HG03520 (cell line): Measurements from ENCODE around the gene TLCD3A.
"Not testable (repeated sequence)": the region's sequence is repeated elsewhere in the genome, so short reads cannot be mapped to it uniquely, and the experiment has no call there.

Experiments used
- ATAC-seq: cut with Tn5 transposase; IDR thresholded peaks from one replicate; pipeline ENCODE4 v1.9.1; 2021; ENCODE audit warnings: mild to moderate bottlenecking, moderate library complexity; ENCODE audit not compliant: unreplicated experiment

TLCD3A gene

GRCh38 chr17:746783-747629 is 14.6 kb downstream of the TLCD3A start:
- ATAC-seq, result no peak

GRCh38 chr17:748604-749003 is 16.2 kb downstream of the TLCD3A start:
- not testable (repeated sequence) for ATAC-seq

DNA sequence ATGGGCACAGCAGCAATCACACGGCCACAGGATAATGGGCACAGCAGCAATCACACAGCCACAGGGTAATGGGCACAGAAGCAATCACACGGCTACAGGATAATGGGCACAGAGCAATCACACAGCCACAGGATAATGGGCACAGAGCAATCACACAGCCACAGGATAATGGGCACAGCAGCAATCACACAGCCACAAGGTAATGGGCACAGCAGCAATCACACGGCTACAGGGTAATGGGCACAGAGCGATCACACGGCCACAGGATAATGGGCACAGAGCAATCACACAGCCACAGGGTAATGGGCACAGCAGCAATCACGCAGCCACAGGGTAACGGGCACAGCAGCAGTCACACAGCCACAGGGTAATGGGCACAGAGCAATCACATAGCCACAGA is 17.0 kb downstream of the TLCD3A start:
- ATAC-seq, result not testable (repeated sequence)

GRCh38 chr17:750431-751037 is 18.1 kb downstream of the TLCD3A start:
- no peak for ATAC-seq

GRCh38 chr17:751269-752001 is 19.0 kb downstream of the TLCD3A start:
- ATAC-seq, result peak; percentile 23

GRCh38 chr17:752002-752619 is 19.7 kb downstream of the TLCD3A start, which contains the start of gene GEMIN4:
Gene GEMIN4 (minus strand): TSS chr17:752264. CDS start chr17:752142, 122 bp downstream.
- peak; percentile 76 for ATAC-seq

DNA sequence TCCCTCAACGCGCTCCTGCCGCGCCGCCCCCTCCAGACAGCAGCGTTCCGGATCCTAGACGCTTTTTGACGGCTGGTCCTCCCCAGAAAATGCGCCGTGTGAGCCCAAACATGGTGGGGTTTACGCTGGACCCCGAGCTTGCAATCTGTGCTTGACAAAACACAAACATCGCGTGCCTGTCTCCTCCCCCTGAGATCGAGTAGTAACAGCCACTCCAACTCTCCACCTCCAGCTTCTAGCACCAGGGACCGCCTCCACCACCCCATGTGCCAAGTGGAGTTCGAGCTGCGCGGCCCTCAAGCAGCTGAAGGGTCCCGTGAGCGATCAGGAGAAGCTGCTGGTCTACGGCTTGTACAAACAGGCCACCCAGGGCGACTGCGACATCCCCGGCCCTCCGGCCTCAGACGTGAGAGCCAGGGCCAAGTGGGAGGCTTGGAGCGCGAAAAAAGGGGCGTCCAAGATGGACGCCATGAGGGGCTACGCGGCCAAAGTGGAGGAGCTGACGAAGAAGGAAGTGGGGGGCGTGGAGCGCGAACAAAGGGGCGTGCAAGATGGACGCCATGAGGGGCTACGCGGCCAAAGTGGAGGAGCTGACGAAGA is 20.3 kb downstream of the TLCD3A start:
- ATAC-seq, result no peak

GRCh38 chr17:753418-753817 is 21.0 kb downstream of the TLCD3A start:
- no peak for ATAC-seq

GRCh38 chr17:755319-755961 is 23.0 kb downstream of the TLCD3A start:
- not testable (repeated sequence) for ATAC-seq

GRCh38 chr17:756010-756567 is 23.7 kb downstream of the TLCD3A start:
- not testable (repeated sequence) for ATAC-seq

DNA sequence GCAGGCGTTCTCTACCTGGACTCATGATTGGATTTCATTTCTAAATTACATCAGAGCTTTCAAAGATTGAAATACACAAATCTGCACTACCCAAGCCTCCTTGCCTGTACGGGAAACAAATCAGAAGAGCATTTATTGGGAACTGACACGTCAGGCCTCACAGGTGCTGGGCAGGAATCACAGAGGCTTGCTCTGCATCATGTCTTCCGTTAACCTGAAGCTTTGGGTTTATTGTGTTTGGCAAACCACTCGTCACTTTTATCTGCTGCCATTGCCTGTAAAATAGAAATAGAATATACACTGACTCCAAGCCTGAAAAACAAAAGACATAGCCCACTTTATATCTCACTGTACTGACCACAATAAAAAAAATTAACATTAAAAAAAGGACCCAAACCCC is 27.6 kb downstream of the TLCD3A start:
- ATAC-seq, result no peak

- ATAC-seq, result no peak
These were observed 28.0 kb downstream of the TLCD3A start for GRCh38 chr17:760371-760770.

- ATAC-seq, result no peak
These were observed 34.7 kb downstream of the TLCD3A start for GRCh38 chr17:767076-767475.

- ATAC-seq, result no peak
These were observed 40.6 kb downstream of the TLCD3A start for GRCh38 chr17:773016-773415.

GRCh38 chr17:773467-774312 is 41.3 kb downstream of the TLCD3A start:
- ATAC-seq, result no peak

- no peak for ATAC-seq
These were observed 41.9 kb downstream of the TLCD3A start for GRCh38 chr17:774313-774584.

DNA sequence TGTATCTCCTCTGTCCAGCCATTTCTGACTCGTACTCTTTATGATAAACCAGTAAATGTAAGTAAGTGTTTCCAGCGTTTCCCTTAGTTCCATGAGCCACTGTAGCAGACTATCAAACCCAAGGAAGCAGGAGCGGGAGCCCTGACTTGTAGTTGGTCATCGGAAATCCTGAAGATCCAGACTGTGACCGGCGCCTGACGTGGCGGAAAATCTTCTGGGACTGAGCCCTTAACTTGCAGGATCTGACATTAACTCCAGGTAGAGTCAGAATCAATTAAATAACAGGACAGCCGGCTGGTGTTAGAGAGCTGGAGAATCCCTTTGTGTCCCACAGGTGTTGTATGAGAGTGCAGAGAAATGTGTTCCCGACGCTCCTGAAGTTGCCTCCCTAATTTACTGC is 45.7 kb downstream of the TLCD3A start:
- no peak for ATAC-seq

- peak; percentile 81 for ATAC-seq
These were observed 49.7 kb downstream of the TLCD3A start, which contains the start of the genes GLOD4 and MRM3 for GRCh38 chr17:781805-782731. Gene GLOD4 (minus strand): TSS chr17:782280. CDS start chr17:782255, 25 bp downstream. Gene MRM3 (plus strand): TSS chr17:782353. CDS start chr17:782379, 26 bp downstream.
